Parathyroid adenoma (tissue), 2 donors: ENCODE measurements around the gene DIP2C.

Source experiments
- H2AFZ ChIP-seq: fragments of 300-600 bp; sonication (generic); one replicate; pipeline ENCODE4 v1.7.0; 2017; ENCODE audit warnings: antibody characterized with exemption, mild to moderate bottlenecking
- H3K27ac ChIP-seq: fragments of 300-600 bp; sonication (generic); one replicate; pipeline ENCODE4 v1.7.0; 2017
- H3K27me3 ChIP-seq: fragments of 300-600 bp; sonication (generic); one replicate; pipeline ENCODE4 v1.7.0; 2017; ENCODE audit warnings: low read length; ENCODE audit not compliant: control insufficient read depth, insufficient read depth
- H3K36me3 ChIP-seq: fragments of 300-600 bp; sonication (generic); one replicate; pipeline ENCODE4 v1.7.0; 2017; ENCODE audit warnings: low read length; ENCODE audit not compliant: control insufficient read depth, insufficient read depth
- H3K4me1 ChIP-seq: fragments of 300-600 bp; sonication (generic); one replicate; pipeline ENCODE4 v1.7.0; 2017; ENCODE audit warnings: control low read depth
- H3K4me2 ChIP-seq: fragments of 300-600 bp; sonication (generic); one replicate; pipeline ENCODE4 v1.7.0; 2017; ENCODE audit warnings: low read length
- H3K4me3 ChIP-seq: fragments of 300-600 bp; sonication (generic); one replicate; pipeline ENCODE4 v1.7.0; 2017; ENCODE audit warnings: low read depth, low read length
- H3K79me2 ChIP-seq: fragments of 300-600 bp; sonication (generic); one replicate; pipeline ENCODE4 v1.7.0; 2017; ENCODE audit warnings: control low read depth
- H3K9ac ChIP-seq: fragments of 300-600 bp; sonication (generic); one replicate; pipeline ENCODE4 v1.7.0; 2017; ENCODE audit warnings: mild to moderate bottlenecking
- H3K9me3 ChIP-seq: fragments of 300-600 bp; sonication (generic); one replicate; pipeline ENCODE4 v1.7.0; 2017; ENCODE audit warnings: low read length; ENCODE audit not compliant: control insufficient read depth
- CTCF ChIP-seq: fragments of 300-600 bp; sonication (generic); IDR thresholded peaks from one replicate; pipeline ENCODE4 v1.7.0; 2017; ENCODE audit warnings: antibody characterized with exemption, mild to moderate bottlenecking
- donor health status: primary hyperparathyroidism.

Gene DIP2C

DNA sequence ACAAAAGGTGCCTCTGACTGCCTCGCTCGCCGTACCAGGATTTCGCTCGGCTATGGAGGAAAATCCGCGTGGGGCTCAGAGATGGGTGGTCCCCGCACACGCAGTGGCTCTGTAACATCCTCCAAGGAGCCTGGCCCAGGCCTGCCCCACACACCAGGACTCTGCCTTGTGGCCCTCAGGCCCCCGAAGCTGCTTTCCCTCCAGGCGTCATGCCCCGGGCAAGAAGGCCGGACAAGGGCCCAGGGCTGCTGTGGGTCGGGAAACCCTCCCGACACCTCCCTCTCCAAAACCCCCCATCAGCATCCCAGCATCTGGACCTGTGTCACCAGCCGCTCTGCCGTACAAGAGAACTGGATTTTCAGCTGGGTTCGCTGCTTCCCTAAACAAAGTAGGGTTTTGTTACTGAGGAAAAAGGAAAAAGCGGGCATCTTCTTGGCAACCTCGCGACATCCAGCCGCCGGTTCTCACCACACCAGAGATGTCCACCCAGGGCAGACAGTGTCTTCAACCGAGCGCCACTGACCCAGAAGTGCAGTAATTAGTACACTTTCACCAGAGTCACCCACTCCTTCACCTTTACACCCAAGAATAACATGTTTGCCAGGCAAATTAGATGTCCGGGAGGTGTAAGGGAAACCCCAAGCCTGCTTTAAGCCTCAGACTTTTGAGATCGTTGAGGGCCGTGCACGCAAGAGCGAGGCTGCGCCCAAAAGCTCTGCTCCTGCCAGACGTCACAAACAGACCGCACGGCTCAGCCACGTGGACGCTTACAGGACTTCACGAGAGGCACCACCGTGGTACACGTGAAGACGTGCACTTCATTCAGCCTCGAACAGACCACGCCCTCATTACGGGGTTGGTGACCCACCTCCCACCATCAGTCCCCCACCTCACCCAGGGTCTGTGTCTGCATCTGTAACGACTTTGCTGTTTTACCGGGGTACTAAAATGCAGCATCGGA is 62.2 kb downstream of the DIP2C start:
- no peaks in the 10 kb centered on the region for H3K36me3 ChIP-seq
- H3K27me3 ChIP-seq, result no peaks in the 10 kb centered on the region
- H3K79me2 ChIP-seq, result peaks cover 39% of the 10 kb centered on the region
- peaks cover 30% of the 10 kb centered on the region for H3K4me1 ChIP-seq
- H2AFZ ChIP-seq, result no peak overlapping the region
- no peak for TF ChIP-seq CTCF
- H3K9ac ChIP-seq, result no peak overlapping the region
- no peak overlapping the region for H3K4me3 ChIP-seq
- no peak overlapping the region for H3K27ac ChIP-seq
- no peaks in the 10 kb centered on the region for H3K9me3 ChIP-seq
- H3K4me2 ChIP-seq, result no peak overlapping the region

DNA sequence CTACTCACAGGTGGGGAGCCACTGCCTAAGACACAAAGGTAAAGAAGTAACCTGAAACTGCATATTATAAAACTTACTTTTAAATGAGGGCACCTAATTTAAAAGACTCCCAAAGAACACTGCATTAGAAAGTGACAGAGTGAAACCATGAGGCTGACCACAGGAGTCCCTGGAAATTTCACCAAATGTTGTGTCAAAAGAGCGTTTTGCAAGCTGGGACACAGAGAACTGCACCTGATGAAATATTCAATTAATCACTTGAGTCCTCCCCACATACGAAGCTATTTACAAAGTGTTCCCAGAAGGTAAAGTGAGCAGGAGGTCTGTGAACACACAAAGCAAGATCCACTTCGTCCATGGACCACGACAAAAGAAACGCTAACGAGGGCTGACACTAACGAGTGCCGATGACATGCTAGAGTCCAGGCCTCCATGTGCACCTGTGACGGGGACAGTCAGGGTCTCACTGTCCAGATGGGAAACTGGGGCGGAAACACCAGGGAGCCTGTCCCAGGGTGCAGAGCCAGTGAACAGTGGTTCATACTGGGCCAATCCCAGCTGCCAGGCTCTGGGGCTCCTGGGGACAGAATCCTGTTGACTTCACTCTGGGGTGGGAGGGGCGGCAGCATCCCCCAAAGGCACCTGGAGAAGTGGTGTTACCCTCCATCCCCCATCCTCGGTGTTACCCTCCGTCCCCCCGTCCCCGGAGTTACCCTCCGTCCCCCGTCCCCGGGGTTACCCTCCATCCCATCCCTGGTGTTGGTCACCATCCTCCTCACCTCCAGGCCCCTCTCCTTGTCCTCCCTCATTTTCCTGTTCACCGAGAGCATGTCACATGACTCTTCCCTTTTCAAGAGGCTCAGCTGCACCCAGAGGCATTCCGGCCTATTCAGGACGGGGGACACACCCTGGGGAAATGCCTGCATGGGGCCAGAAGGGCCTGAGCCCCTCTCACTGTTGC is 63.4 kb downstream of the DIP2C start:
- TF ChIP-seq CTCF, result no peak
- H3K27me3 ChIP-seq, result no peaks in the 10 kb centered on the region
- H2AFZ ChIP-seq, result no peak overlapping the region
- peaks cover 30% of the 10 kb centered on the region for H3K4me1 ChIP-seq
- no peak overlapping the region for H3K9ac ChIP-seq
- no peak overlapping the region for H3K4me3 ChIP-seq
- peak overlapping the region; percentile 83 for H3K27ac ChIP-seq
- no peaks in the 10 kb centered on the region for H3K9me3 ChIP-seq
- H3K4me2 ChIP-seq, result no peak overlapping the region
- no peaks in the 10 kb centered on the region for H3K36me3 ChIP-seq
- H3K79me2 ChIP-seq, result peaks cover 45% of the 10 kb centered on the region

DNA sequence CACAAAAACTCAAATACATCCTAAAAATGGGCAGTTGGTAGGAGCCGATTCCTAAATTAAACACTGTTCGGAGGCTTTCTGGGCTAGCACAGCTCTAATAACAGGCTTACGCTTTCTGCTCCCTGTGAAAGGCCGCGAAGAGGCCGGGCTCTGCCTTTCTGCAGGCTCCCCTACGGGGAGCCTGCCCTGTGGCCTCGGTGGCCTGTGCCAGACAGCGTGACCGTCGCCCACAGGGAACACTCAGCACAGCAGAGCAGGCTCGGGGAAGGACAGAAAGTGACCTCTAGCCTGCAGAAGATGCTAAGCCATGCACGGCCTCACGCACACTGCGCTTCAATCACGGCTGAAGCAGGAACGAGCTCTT is 64.2 kb downstream of the DIP2C start:
- no peaks in the 10 kb centered on the region for H3K36me3 ChIP-seq
- peak overlapping the region; percentile 12 for H3K4me3 ChIP-seq
- no peaks in the 10 kb centered on the region for H3K9me3 ChIP-seq
- H2AFZ ChIP-seq, result peak overlapping the region; percentile 65
- no peak overlapping the region for H3K9ac ChIP-seq
- H3K27me3 ChIP-seq, result no peaks in the 10 kb centered on the region
- H3K79me2 ChIP-seq, result peaks cover 49% of the 10 kb centered on the region
- TF ChIP-seq CTCF, result no peak
- peak overlapping the region; percentile 39 for H3K4me2 ChIP-seq
- peak overlapping the region; percentile 83 for H3K27ac ChIP-seq
- H3K4me1 ChIP-seq, result peaks cover 26% of the 10 kb centered on the region

DNA sequence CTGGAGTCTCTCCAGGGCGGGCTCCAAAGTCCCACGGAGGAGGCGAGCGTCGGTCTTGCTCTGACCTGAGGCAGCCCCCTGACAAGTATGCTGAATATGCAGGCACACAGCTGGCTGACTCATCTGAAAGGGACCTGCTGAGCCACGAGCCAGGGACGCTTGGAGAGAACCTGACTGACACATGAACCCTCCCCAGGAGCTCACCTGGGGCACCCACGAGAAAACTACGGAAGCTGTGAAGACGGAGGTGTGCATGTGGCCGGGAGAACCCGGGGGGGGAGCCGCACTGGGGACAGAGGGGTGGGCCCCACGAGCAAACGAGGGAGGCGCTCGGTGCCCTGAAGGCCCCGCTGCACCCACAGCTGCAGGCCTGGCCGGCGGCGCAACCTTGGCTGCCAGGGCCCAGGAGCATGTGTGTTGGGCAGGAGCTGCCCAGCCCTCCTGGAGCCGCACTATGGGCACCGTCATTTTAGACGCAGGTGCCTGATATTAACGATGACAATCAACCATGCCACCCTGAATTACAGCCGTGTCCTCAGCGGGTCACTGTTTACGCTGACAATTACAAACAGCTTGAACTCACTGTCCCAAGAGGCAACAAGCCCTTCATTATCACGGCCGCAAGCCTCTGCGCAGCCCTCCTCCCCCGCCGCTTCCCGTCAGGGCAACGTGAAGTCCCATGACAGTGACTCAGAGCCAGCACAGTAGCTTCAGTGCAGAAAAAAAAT is 64.7 kb downstream of the DIP2C start:
- H3K4me1 ChIP-seq, result peaks cover 26% of the 10 kb centered on the region
- H3K4me3 ChIP-seq, result peak overlapping the region; percentile 12

More for the DNA sequence above, 64.7 kb downstream of the DIP2C start:
- Histone ChIP-seq H3K9me3 (no peaks in the 10 kb centered on the region), H3K36me3 (no peaks in the 10 kb centered on the region), H3K9ac (no peak overlapping the region), H3K27me3 (no peaks in the 10 kb centered on the region), H3K4me2 (peak overlapping the region; percentile 39), H2AFZ (peak overlapping the region; percentile 65), H3K27ac (peak overlapping the region; percentile 83), H3K79me2 (peaks cover 54% of the 10 kb centered on the region)
- TF ChIP-seq CTCF, result no peak
